HEK293 (cell line): ENCODE measurements around the gene SLC25A19.

Source experiments
- CTCF ChIP-seq: fragments of 450-650 bp; formaldehyde crosslinking; IDR thresholded peaks from 2 replicates; pipeline ENCODE4 v1.5.1; 2016; ENCODE audit warnings: missing biosample characterization, missing genetic modification characterization
- GLIS2 ChIP-seq: fragments of 450-650 bp; formaldehyde crosslinking; IDR thresholded peaks from 2 replicates; pipeline ENCODE4 v1.5.1; 2016; ENCODE audit warnings: missing biosample characterization, missing genetic modification characterization
- KLF9 ChIP-seq: fragments of 450-650 bp; formaldehyde crosslinking; IDR thresholded peaks from 2 replicates; pipeline ENCODE4 v1.5.1; 2016; ENCODE audit warnings: missing biosample characterization, missing genetic modification characterization, low read depth
- WT1 ChIP-seq: fragments of 450-650 bp; formaldehyde crosslinking; IDR thresholded peaks from 2 replicates; pipeline ENCODE4 v1.5.1; 2016; ENCODE audit warnings: missing biosample characterization, missing genetic modification characterization
- ZIC2 ChIP-seq: fragments of 450-650 bp; formaldehyde crosslinking; IDR thresholded peaks from 2 replicates; pipeline ENCODE4 v1.5.1; 2016; ENCODE audit warnings: missing biosample characterization, missing genetic modification characterization
- ZNF560 ChIP-seq: fragments of 450-650 bp; formaldehyde crosslinking; IDR thresholded peaks from 2 replicates; pipeline ENCODE4 v1.5.1; 2017; ENCODE audit warnings: missing biosample characterization, missing genetic modification characterization, borderline replicate concordance
- ZNF701 ChIP-seq: fragments of 450-650 bp; formaldehyde crosslinking; IDR thresholded peaks from 2 replicates; pipeline ENCODE4 v1.5.1; 2016; ENCODE audit warnings: missing biosample characterization, missing genetic modification characterization
- ZNF707 ChIP-seq: fragments of 450-650 bp; formaldehyde crosslinking; IDR thresholded peaks from 2 replicates; pipeline ENCODE4 v1.5.1; 2016; ENCODE audit warnings: missing biosample characterization, missing genetic modification characterization
- ZNF777 ChIP-seq: fragments of 450-650 bp; formaldehyde crosslinking; IDR thresholded peaks from 2 replicates; pipeline ENCODE4 v1.5.1; 2017; ENCODE audit warnings: missing biosample characterization, missing genetic modification characterization, borderline replicate concordance
- TF ChIP-seq, protein P1 (sequence below): fragments of 450-650 bp; formaldehyde crosslinking; IDR thresholded peaks from 2 replicates; pipeline ENCODE4 v1.5.1; 2016; ENCODE audit warnings: missing biosample characterization, missing genetic modification characterization, low read depth
- TF ChIP-seq, protein P2 (sequence below): fragments of 450-650 bp; formaldehyde crosslinking; IDR thresholded peaks from 2 replicates; pipeline ENCODE4 v1.5.1; 2017; ENCODE audit warnings: missing biosample characterization, missing genetic modification characterization

DNA sequence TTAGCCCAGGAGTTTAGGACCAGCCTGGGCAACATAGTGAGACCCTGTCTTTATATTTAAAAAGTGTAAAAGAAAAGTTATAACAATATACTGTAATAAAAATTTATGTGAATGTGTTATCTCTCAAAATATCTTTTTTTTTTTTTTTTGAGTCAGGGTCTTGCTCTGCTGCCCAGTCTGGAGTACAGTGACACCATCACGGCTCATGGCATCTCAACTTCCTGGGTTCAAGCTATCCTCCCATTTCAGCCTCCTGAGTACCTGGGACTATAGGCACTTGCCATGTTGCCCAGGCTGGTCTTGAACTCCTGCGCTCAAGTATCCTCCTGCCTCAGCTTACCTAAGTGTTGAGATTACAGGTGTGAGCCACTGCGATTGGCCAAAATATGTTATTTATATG, 45.5 kb upstream of the SLC25A19 start:
- TF ChIP-seq CTCF (tag by site-specific recombination) (no peak), ZNF707 (tag by site-specific recombination) (no peak), ZIC2 (tag by site-specific recombination) (no peak), ZNF560 (tag by site-specific recombination) (no peak), ZNF777 (tag by site-specific recombination) (no peak), GLIS2 (tag by site-specific recombination) (no peak), KLF9 (tag by site-specific recombination) (no peak), ZNF701 (no peak), WT1 (tag by site-specific recombination) (no peak)
- TF ChIP-seq, protein P1, sequence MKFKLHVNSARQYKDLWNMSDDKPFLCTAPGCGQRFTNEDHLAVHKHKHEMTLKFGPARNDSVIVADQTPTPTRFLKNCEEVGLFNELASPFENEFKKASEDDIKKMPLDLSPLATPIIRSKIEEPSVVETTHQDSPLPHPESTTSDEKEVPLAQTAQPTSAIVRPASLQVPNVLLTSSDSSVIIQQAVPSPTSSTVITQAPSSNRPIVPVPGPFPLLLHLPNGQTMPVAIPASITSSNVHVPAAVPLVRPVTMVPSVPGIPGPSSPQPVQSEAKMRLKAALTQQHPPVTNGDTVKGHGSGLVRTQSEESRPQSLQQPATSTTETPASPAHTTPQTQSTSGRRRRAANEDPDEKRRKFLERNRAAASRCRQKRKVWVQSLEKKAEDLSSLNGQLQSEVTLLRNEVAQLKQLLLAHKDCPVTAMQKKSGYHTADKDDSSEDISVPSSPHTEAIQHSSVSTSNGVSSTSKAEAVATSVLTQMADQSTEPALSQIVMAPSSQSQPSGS (tag by site-specific recombination): no peak
- TF ChIP-seq, protein P2, sequence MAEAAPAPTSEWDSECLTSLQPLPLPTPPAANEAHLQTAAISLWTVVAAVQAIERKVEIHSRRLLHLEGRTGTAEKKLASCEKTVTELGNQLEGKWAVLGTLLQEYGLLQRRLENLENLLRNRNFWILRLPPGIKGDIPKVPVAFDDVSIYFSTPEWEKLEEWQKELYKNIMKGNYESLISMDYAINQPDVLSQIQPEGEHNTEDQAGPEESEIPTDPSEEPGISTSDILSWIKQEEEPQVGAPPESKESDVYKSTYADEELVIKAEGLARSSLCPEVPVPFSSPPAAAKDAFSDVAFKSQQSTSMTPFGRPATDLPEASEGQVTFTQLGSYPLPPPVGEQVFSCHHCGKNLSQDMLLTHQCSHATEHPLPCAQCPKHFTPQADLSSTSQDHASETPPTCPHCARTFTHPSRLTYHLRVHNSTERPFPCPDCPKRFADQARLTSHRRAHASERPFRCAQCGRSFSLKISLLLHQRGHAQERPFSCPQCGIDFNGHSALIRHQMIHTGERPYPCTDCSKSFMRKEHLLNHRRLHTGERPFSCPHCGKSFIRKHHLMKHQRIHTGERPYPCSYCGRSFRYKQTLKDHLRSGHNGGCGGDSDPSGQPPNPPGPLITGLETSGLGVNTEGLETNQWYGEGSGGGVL (tag by site-specific recombination): no peak
